ENCODE results near the gene SESTD1. TPM values are rescaled to one million over a fixed set of nuclear protein-coding genes. Genes with fewer than 3 reads are reported as not detected.

SESTD1 gene
- total RNA-seq, 1 donor = 14.2 TPM

GRCh38 chr2:179277429-179278196, 13.0 kb upstream of the SESTD1 start:
- no peak for TF ChIP-seq CTCF (IDR thresholded peaks at IDR 0.05; ENCODE audit: insufficient read depth, low read depth, low read length)
- no peak for DNase-seq (ENCODE audit: low read depth)
- no peak overlapping the region for H3K4me3 ChIP-seq (ENCODE audit: low read depth, low read length)

GRCh38 chr2:179275253-179276012, 10.8 kb upstream of the SESTD1 start:
- no peak for TF ChIP-seq CTCF (IDR thresholded peaks at IDR 0.05; ENCODE audit: insufficient read depth, low read depth, low read length)
- DNase-seq (ENCODE audit: low read depth) = peak; percentile 81
- H3K4me3 ChIP-seq (ENCODE audit: low read depth, low read length) = no peak overlapping the region

- H3K4me3 ChIP-seq (ENCODE audit: low read depth, low read length) = no peak overlapping the region
- DNase-seq (ENCODE audit: low read depth) = no peak
- no peak for TF ChIP-seq CTCF (IDR thresholded peaks at IDR 0.05; ENCODE audit: insufficient read depth, low read depth, low read length)
These were observed 10.1 kb upstream of the SESTD1 start for GRCh38 chr2:179274749-179275148.

- TF ChIP-seq CTCF (IDR thresholded peaks at IDR 0.05; ENCODE audit: insufficient read depth, low read depth, low read length) = no peak
- no peak for DNase-seq (ENCODE audit: low read depth)
- H3K4me3 ChIP-seq (ENCODE audit: low read depth, low read length) = no peak overlapping the region
These were observed 8.9 kb upstream of the SESTD1 start for GRCh38 chr2:179273461-179273962.

GRCh38 chr2:179272406-179273192, 8.0 kb upstream of the SESTD1 start:
- no peak for TF ChIP-seq CTCF (IDR thresholded peaks at IDR 0.05; ENCODE audit: insufficient read depth, low read depth, low read length)
- DNase-seq (ENCODE audit: low read depth) = peak; percentile 50
- no peak overlapping the region for H3K4me3 ChIP-seq (ENCODE audit: low read depth, low read length)

GRCh38 chr2:179270689-179271088, 6.1 kb upstream of the SESTD1 start:
- no peak for TF ChIP-seq CTCF (IDR thresholded peaks at IDR 0.05; ENCODE audit: insufficient read depth, low read depth, low read length)
- no peak for DNase-seq (ENCODE audit: low read depth)
- H3K4me3 ChIP-seq (ENCODE audit: low read depth, low read length) = no peak overlapping the region
